HepG2 (cell line): Measurements from ENCODE around the gene STX8. TPM values are rescaled to one million over a fixed set of nuclear protein-coding genes. Genes with fewer than 3 reads are reported as not detected.
A peak's percentile ranks its signal among the peaks of the same experiment; 100 is the strongest.

Experiments used
- CERS6 ChIP-seq: sonication (generic); formaldehyde crosslinking; IDR thresholded peaks from 2 replicates; pipeline ENCODE4 v1.5.0; 2020; ENCODE audit warnings: missing genetic modification reagents
- DDIT3 ChIP-seq: sonication (generic); formaldehyde crosslinking; IDR thresholded peaks from 2 replicates; pipeline ENCODE4 v1.4.0; 2020; ENCODE audit warnings: mild to moderate bottlenecking, missing genetic modification reagents
- DR1 ChIP-seq: sonication (generic); formaldehyde crosslinking; IDR thresholded peaks from 2 replicates; pipeline ENCODE4 v1.8.0; 2021; ENCODE audit warnings: mild to moderate bottlenecking, missing genetic modification reagents, inconsistent platforms
- GMEB1 ChIP-seq: sonication (generic); formaldehyde crosslinking; IDR thresholded peaks from 2 replicates; pipeline ENCODE4 v1.5.1; 2020; ENCODE audit warnings: missing genetic modification reagents, mild to moderate bottlenecking, borderline replicate concordance
- HMGXB4 ChIP-seq, 2 experiments: sonication (generic) in 1 of 2; formaldehyde crosslinking in 1 of 2; IDR thresholded peaks; 2 replicates each; pipeline versions ENCODE4 v1.4.0 to v1.6.1; 2018 to 2020; ENCODE audit warnings: missing genetic modification reagents in 2 of 2, borderline replicate concordance in 1 of 2, low read depth in 1 of 2, mild to moderate bottlenecking in 1 of 2, missing biosample characterization in 1 of 2
- MXI1 ChIP-seq: IDR thresholded peaks from 3 replicates; pipeline ENCODE4 v1.6.1; 2012; ENCODE audit warnings: low read depth, low read length, inconsistent platforms, borderline replicate concordance
- NR0B2 ChIP-seq: sonication (generic); formaldehyde crosslinking; IDR thresholded peaks from 2 replicates; pipeline ENCODE4 v1.4.0; 2020; ENCODE audit warnings: mild to moderate bottlenecking, missing genetic modification reagents
- SKI ChIP-seq: fragments of 450-650 bp; IDR thresholded peaks from one replicate; pipeline ENCODE4 v1.6.1; 2018; ENCODE audit warnings: mild to moderate bottlenecking; ENCODE audit not compliant: partially characterized antibody
- SMARCC2 ChIP-seq: fragments of 450-650 bp; IDR thresholded peaks from 2 replicates; pipeline ENCODE4 v1.6.1; 2017; ENCODE audit warnings: antibody characterized with exemption, mild to moderate bottlenecking
- SOX6 ChIP-seq, 2 experiments: fragments of 450-650 bp in 1 of 2; sonication (generic) in 1 of 2; formaldehyde crosslinking in 1 of 2; IDR thresholded peaks; 2 replicates each; pipeline versions ENCODE4 v1.4.0 to v1.6.1; 2017 to 2020; ENCODE audit warnings: antibody characterized with exemption in 1 of 2, mild to moderate bottlenecking in 1 of 2, missing genetic modification reagents in 1 of 2
- SRSF9 ChIP-seq: fragments of 200-400 bp; formaldehyde crosslinking; IDR thresholded peaks from 2 replicates; pipeline ENCODE4 v1.6.1; 2018; ENCODE audit warnings: borderline replicate concordance, mild to moderate bottlenecking, low read depth, low read length; ENCODE audit not compliant: insufficient read depth, poor library complexity, severe bottlenecking
- ZNF17 ChIP-seq: sonication (generic); formaldehyde crosslinking; IDR thresholded peaks from 2 replicates; pipeline ENCODE4 v1.5.0; 2020; ENCODE audit warnings: mild to moderate bottlenecking, missing genetic modification reagents
- ZNF407 ChIP-seq: sonication (generic); formaldehyde crosslinking; IDR thresholded peaks from one replicate; pipeline ENCODE4 v1.5.1; 2020; ENCODE audit warnings: mild to moderate bottlenecking, missing genetic modification reagents; ENCODE audit errors: not compliant biosample characterization
- polyA plus RNA-seq, 8 experiments: library from polyadenylated mRNA; depleted of rRNA in 3 of 8; stranded (reverse) in 7 of 8; unstranded in 1 of 8; fragments of >200 nt; fragmentation: Illumina TruSeq in 4 of 8; extraction: Trizol in 4 of 8; gene quantifications; 2 replicates each; pipeline versions ENCODE4 v1.2.1 to v1.2.3, GENCODE V29; 2011 to 2016; ENCODE audit warnings: low read depth in 4 of 8, missing spikeins in 1 of 8, mixed read lengths in 1 of 8; ENCODE audit not compliant: insufficient read depth in 1 of 8
- total RNA-seq, 5 experiments: library from RNA; depleted of rRNA; stranded (reverse); fragments of >200 nt; fragmentation: Illumina TruSeq; extraction: Trizol; gene quantifications; 2 replicates each; pipeline ENCODE4 v1.2.3, GENCODE V29; 2016; ENCODE audit warnings: low read depth in 1 of 5

STX8 gene
- total and polyA plus RNA-seq, 2 of the 13 experiments (the other 11 are each of a cell fraction or from before 2014, with no cell fraction given) = 36.4 to 53.6 TPM

GRCh38 chr17:9575381-9576101 is at the start of gene STX8 (continued):
- TF ChIP-seq ZNF17 (CRISPR knock-in tag) = no peak
- TF ChIP-seq SMARCC2 = no peak
- TF ChIP-seq ZNF407 (CRISPR knock-in tag) = peak; percentile 43
- TF ChIP-seq CERS6 (CRISPR knock-in tag) = no peak
- no peak for TF ChIP-seq SOX6 (IDR thresholded peaks at IDR 0.05)
- TF ChIP-seq SOX6 (CRISPR knock-in tag; IDR thresholded peaks at IDR 0.05) = 0 out of 2 replicates have a peak, but pooled peaks have one; percentile 49
- peak; percentile 81 to 86 for TF ChIP-seq HMGXB4 (CRISPR knock-in tag; IDR thresholded peaks at IDR 0.05; ENCODE audit: borderline replicate concordance in 1 of 2, low read depth in 1 of 2)
- no peak for TF ChIP-seq SRSF9
- peak; percentile 68; the same call in 1 of the 2 replicates for TF ChIP-seq GMEB1
- TF ChIP-seq DR1 (CRISPR knock-in tag) = peak; percentile 48; the same call in 1 of the 2 replicates
- TF ChIP-seq SKI = no peak
- 0 out of 2 replicates have a peak, but pooled peaks have one; percentile 24 for TF ChIP-seq NR0B2 (CRISPR knock-in tag)
- no peak; the same call in 2 of the 3 replicates for TF ChIP-seq MXI1
- no peak for TF ChIP-seq DDIT3 (CRISPR knock-in tag)
